ENCODE results near the gene APBB2. TPM values are rescaled to one million over a fixed set of nuclear protein-coding genes. Genes with fewer than 3 reads are reported as not detected.

The APBB2 gene
- total and polyA plus RNA-seq, 3 donors from 2014 or later = 19.7 to 77.9 (median 59.8) TPM

- no peak overlapping the region for H3K27ac ChIP-seq
- H3K36me3 ChIP-seq (ENCODE audit: low read depth, missing control alignments) = no peaks in the 10 kb centered on the region
- no peaks in the 10 kb centered on the region for H3K27me3 ChIP-seq
- intact Hi-C loops (cut with DNase I; ENCODE audit: low total_unique reads) = no loop called here
- no peaks in the 10 kb centered on the region for H3K9me3 ChIP-seq
- no peak for TF ChIP-seq CTCF (IDR thresholded peaks at IDR 0.05)
- TF ChIP-seq POLR2A (IDR thresholded peaks at IDR 0.05) = no peak
- no peaks in the 10 kb centered on the region for H3K4me1 ChIP-seq
- DNase-seq = no peak
- no peak overlapping the region for H3K4me3 ChIP-seq
- 80 to 81% methylated on average over 7 of the region's 7 CpGs for WGBS, 2 donors
Observed at GRCh38 chr4:40811956-40812355, 402.4 kb downstream of the APBB2 start.

- Histone ChIP-seq H3K9me3 (no peaks in the 10 kb centered on the region), H3K36me3 (ENCODE audit: low read depth, missing control alignments) (no peaks in the 10 kb centered on the region), H3K4me3 (no peak overlapping the region), H3K27me3 (no peaks in the 10 kb centered on the region), H3K27ac (no peak overlapping the region), H3K4me1 (no peaks in the 10 kb centered on the region)
- intact Hi-C loops (cut with DNase I; ENCODE audit: low total_unique reads) = no loop called here
- no peak for TF ChIP-seq POLR2A (IDR thresholded peaks at IDR 0.05)
- no peak for TF ChIP-seq CTCF (IDR thresholded peaks at IDR 0.05)
- 84 to 86% methylated on average over 8 of the region's 8 CpGs for WGBS, 2 donors
- no peak for DNase-seq
Observed at GRCh38 chr4:40808926-40809457, 405.4 kb downstream of the APBB2 start.

GRCh38 chr4:40804598-40804997 is 409.7 kb downstream of the APBB2 start:
- DNase-seq = no peak
- WGBS, 2 donors = 96 to 100% methylated on average over 2 of the region's 2 CpGs
- Histone ChIP-seq H3K9me3 (no peaks in the 10 kb centered on the region), H3K4me1 (no peaks in the 10 kb centered on the region), H3K4me3 (no peak overlapping the region), H3K36me3 (ENCODE audit: low read depth, missing control alignments) (no peaks in the 10 kb centered on the region), H3K27ac (no peak overlapping the region), H3K27me3 (no peaks in the 10 kb centered on the region)
- no peak for TF ChIP-seq CTCF (IDR thresholded peaks at IDR 0.05)
- no peak for TF ChIP-seq POLR2A (IDR thresholded peaks at IDR 0.05)
- intact Hi-C loops (cut with DNase I; ENCODE audit: low total_unique reads) = no loop called here

DNA sequence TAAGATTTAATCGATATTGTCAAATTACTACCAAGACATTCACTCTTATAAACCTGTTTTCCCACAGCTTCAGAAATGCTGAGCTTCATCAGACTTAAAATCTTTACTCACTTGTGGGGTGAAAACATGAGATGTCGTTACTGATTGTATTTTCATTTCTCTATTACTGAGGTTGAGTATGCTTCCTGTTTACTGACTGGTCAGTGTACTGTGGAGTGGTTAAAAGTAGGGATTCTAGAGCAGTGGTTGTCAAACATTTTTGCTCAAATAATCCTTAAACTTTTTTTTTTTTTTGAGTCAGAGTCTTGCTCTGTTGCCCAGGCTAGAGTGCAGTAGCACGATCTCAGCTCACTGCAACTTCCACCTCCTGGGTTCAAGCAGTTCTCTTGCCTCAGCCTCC is 414.3 kb downstream of the APBB2 start:
- intact Hi-C loops (cut with DNase I; ENCODE audit: low total_unique reads) = no loop called here
- TF ChIP-seq POLR2A (IDR thresholded peaks at IDR 0.05) = no peak
- TF ChIP-seq CTCF (IDR thresholded peaks at IDR 0.05) = no peak
- DNase-seq = no peak
- H3K27me3 ChIP-seq = no peaks in the 10 kb centered on the region
- WGBS, 2 donors = 90 to 95% methylated on average over 3 of the region's 3 CpGs
- H3K4me1 ChIP-seq = no peaks in the 10 kb centered on the region
- no peaks in the 10 kb centered on the region for H3K9me3 ChIP-seq
- no peaks in the 10 kb centered on the region for H3K36me3 ChIP-seq (ENCODE audit: low read depth, missing control alignments)
- H3K27ac ChIP-seq = no peak overlapping the region
- H3K4me3 ChIP-seq = no peak overlapping the region

DNA sequence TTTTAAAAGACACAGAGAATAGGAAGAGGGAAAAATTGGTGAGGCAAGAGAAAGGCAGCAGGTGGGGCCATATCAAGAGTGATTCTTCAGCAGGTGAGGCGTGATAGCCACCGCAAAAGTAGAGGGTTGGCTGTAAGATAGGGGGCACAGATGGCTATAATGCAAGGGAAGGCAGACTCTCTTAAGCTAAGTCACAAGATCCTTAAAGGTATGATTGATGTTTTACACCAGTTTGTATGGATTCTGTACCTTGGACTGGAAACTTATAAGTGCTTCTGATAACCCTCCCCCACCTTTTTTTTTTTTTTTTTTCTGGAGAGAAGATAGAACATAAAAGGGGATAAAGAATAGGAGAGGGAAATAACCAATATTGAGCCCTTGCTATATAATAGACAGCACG is 424.6 kb downstream of the APBB2 start:
- H3K4me3 ChIP-seq = no peak overlapping the region
- no peaks in the 10 kb centered on the region for H3K9me3 ChIP-seq
- H3K36me3 ChIP-seq (ENCODE audit: low read depth, missing control alignments) = no peaks in the 10 kb centered on the region
- H3K27ac ChIP-seq = no peak overlapping the region
- no peaks in the 10 kb centered on the region for H3K27me3 ChIP-seq
- WGBS, 2 donors = 87 to 93% methylated on average over 3 of the region's 3 CpGs
- intact Hi-C loops (cut with DNase I; ENCODE audit: low total_unique reads) = no loop called here
- no peaks in the 10 kb centered on the region for H3K4me1 ChIP-seq
- no peak for DNase-seq
- TF ChIP-seq POLR2A (IDR thresholded peaks at IDR 0.05) = no peak
